ENCODE results near the gene AOAH.
"Not testable (repeated sequence)": the region's sequence is repeated elsewhere in the genome, so short reads cannot be mapped to it uniquely, and the experiment has no call there.

AOAH gene

DNA sequence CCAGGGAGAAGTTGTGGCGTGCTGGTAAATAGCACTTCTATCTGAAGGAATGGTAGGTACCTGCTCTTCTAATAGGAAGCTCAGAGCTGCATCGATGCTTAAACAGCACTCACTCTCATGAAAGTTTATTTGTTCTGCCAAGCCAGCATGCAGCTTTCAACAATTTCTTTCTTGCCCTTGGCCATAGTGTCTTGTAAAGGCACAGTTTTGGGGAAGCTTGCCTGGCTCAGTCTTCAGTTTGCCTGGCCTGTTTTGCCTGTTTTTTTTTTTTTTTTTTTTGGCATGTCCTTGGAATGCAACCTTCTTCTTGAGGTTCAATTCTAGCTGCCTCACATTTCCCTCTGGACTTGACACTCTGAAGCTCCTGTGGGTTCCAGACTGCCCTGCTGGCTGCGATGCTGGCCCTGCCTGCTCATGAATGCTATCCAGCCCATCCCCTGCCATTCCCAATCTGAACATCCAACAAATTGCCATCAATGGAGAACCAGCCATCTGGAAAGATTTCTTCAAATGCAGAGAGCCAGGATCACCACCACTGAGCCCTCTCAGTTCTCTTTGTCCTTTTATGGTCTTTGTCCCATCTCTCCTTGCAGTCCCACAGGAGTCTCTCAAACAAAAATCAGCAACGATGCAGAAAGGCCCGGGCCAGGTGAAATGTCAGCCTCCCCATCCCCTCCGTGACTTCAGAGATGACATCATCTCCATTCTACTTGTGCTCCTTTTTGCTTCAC is 200.8 kb downstream of the AOAH start:
- CTCF ChIA-PET = interaction anchor here (0.7 to 0.9 kb wide), 2 partner anchors 35 to 148 kb away, joined by 3 read pairs; no protein-coding TSS in a partner anchor
- DNase-seq = no peak
- Mint-ChIP-seq H3K4me3 (no peak overlapping the region), H3K4me1 (peaks cover 12% of the 10 kb centered on the region), H3K36me3 (no peaks in the 10 kb centered on the region), H3K27ac (no peak overlapping the region), H3K9me3 (no peaks in the 10 kb centered on the region), H3K27me3 (peaks cover 3% of the 10 kb centered on the region)

DNA sequence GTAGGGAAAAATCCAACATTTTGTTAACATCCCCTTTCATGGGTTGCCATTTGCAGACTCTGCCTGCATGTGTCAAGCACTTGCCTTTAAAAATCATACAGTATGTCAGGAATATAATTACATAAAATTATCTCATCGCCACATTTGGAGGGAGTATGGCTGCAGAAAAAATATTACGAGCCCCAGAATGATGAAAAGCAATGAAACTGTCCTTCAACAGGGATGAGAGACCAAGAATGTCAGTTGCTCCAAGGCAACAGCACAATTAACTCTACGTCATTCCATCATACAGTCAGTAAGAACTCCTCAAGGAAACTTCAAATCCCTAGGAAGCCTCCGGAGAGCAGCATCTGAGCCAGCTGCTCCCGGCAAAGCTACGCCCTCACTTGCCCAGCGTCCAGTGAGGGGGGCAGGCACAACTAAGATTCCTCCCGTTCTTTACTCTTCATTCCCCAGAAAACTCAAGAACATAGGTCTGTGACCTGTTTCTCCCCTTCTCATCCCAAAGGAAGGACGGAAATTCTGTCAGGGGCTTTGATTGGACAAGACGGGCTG is 201.8 kb downstream of the AOAH start:
- Mint-ChIP-seq H3K27ac (no peak overlapping the region), H3K36me3 (no peaks in the 10 kb centered on the region), H3K27me3 (peaks cover 3% of the 10 kb centered on the region), H3K4me3 (no peak overlapping the region), H3K9me3 (no peaks in the 10 kb centered on the region), H3K4me1 (peaks cover 12% of the 10 kb centered on the region)
- DNase-seq = no peak
- CTCF ChIA-PET = interaction anchor here (0.7 to 0.9 kb wide), 2 partner anchors 34 to 149 kb away, joined by 3 read pairs; no protein-coding TSS in a partner anchor

DNA sequence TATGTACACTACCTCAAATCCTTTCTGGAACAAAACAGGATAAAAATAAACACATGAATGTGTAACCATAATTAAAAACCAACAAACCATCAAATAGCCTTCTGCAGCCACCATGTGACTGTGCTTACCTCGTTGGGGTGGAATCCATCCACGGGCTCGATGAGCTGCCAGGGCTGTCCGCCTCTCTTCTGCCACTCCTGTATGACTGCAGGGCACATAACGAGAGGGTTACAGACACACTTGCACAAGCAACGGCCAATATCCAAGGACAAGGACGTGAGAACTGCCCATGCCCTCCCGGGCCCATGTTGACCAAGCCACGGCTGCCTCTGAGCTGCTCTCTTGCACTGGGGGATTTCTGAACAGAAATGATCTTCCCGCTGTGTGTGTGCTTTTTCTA is 202.4 kb downstream of the AOAH start:
- Mint-ChIP-seq H3K9me3 (no peaks in the 10 kb centered on the region), H3K4me1 (peaks cover 9% of the 10 kb centered on the region), H3K27me3 (peaks cover 3% of the 10 kb centered on the region), H3K27ac (no peak overlapping the region), H3K36me3 (no peaks in the 10 kb centered on the region), H3K4me3 (no peak overlapping the region)
- CTCF ChIA-PET = no interaction called here
- DNase-seq = no peak

DNA sequence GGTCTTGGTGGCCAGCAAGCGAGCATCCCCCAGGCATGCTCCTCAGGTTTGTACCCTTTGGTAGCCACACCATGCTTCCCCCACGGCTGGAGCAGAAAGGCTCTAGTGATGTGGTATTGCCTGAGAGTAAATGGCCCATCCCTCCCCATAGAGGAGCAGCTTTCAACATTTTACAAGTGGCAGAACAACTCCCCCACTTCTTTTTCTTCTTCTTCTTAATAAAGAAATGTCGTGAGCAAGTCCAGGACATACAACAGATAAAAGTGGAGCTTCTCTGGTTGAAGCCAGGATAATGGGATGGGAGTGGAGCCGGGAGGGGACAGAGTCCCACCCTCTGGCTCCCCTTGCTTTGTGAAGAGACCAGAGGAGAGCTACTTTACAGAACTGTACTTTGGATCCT is 203.2 kb downstream of the AOAH start:
- Mint-ChIP-seq H3K36me3 (no peaks in the 10 kb centered on the region), H3K4me3 (no peak overlapping the region), H3K9me3 (no peaks in the 10 kb centered on the region), H3K4me1 (peaks cover 8% of the 10 kb centered on the region), H3K27ac (no peak overlapping the region), H3K27me3 (peaks cover 3% of the 10 kb centered on the region)
- CTCF ChIA-PET = no interaction called here
- no peak for DNase-seq

GRCh38 chr7:36515847-36516246 is 208.4 kb downstream of the AOAH start:
- CTCF ChIA-PET = no interaction called here
- Mint-ChIP-seq H3K4me1 (peaks cover 8% of the 10 kb centered on the region), H3K27me3 (no peaks in the 10 kb centered on the region), H3K27ac (no peak overlapping the region), H3K36me3 (no peaks in the 10 kb centered on the region), H3K4me3 (no peak overlapping the region), H3K9me3 (peaks cover 2% of the 10 kb centered on the region)
- DNase-seq = no peak

GRCh38 chr7:36514289-36515243 is 209.7 kb downstream of the AOAH start:
- Mint-ChIP-seq H3K4me1 (peaks cover 8% of the 10 kb centered on the region), H3K4me3 (no peak overlapping the region), H3K9me3 (peaks cover 2% of the 10 kb centered on the region), H3K27ac (no peak overlapping the region), H3K36me3 (no peaks in the 10 kb centered on the region), H3K27me3 (no peaks in the 10 kb centered on the region)
- CTCF ChIA-PET = no interaction called here
- DNase-seq = no peak

- Mint-ChIP-seq H3K4me1 (peaks cover 8% of the 10 kb centered on the region), H3K36me3 (no peaks in the 10 kb centered on the region), H3K4me3 (no peak overlapping the region), H3K9me3 (peaks cover 2% of the 10 kb centered on the region), H3K27ac (no peak overlapping the region), H3K27me3 (no peaks in the 10 kb centered on the region)
- CTCF ChIA-PET = no interaction called here
- no peak for DNase-seq
These were observed 210.9 kb downstream of the AOAH start for GRCh38 chr7:36513393-36513792.

GRCh38 chr7:36512616-36513015 is 211.7 kb downstream of the AOAH start:
- no peak overlapping the region for H3K4me3 Mint-ChIP-seq
- no peak for DNase-seq
- peaks cover 8% of the 10 kb centered on the region for H3K4me1 Mint-ChIP-seq
- no peaks in the 10 kb centered on the region for H3K36me3 Mint-ChIP-seq
- CTCF ChIA-PET = no interaction called here
- peaks cover 2% of the 10 kb centered on the region for H3K9me3 Mint-ChIP-seq
- no peak overlapping the region for H3K27ac Mint-ChIP-seq
- H3K27me3 Mint-ChIP-seq = no peaks in the 10 kb centered on the region

GRCh38 chr7:36509962-36510361 is 214.3 kb downstream of the AOAH start:
- no peak overlapping the region for H3K27ac Mint-ChIP-seq
- H3K4me3 Mint-ChIP-seq = no peak overlapping the region
- H3K4me1 Mint-ChIP-seq = no peaks in the 10 kb centered on the region
- no peaks in the 10 kb centered on the region for H3K36me3 Mint-ChIP-seq
- no peaks in the 10 kb centered on the region for H3K27me3 Mint-ChIP-seq
- CTCF ChIA-PET = interaction anchor here (1.6 kb wide), 1 partner anchor 161 kb away, joined by 5 read pairs; no protein-coding TSS in a partner anchor
- no peak for DNase-seq
- no peaks in the 10 kb centered on the region for H3K9me3 Mint-ChIP-seq

- CTCF ChIA-PET = no interaction called here
- H3K9me3 Mint-ChIP-seq = peaks cover 3% of the 10 kb centered on the region
- no peak for DNase-seq
- H3K27ac Mint-ChIP-seq = no peak overlapping the region
- peaks cover 3% of the 10 kb centered on the region for H3K27me3 Mint-ChIP-seq
- no peaks in the 10 kb centered on the region for H3K36me3 Mint-ChIP-seq
- no peak overlapping the region for H3K4me3 Mint-ChIP-seq
- H3K4me1 Mint-ChIP-seq = no peaks in the 10 kb centered on the region
These were observed 216.5 kb downstream of the AOAH start for GRCh38 chr7:36507475-36508440.

- H3K27ac Mint-ChIP-seq = no peak overlapping the region
- H3K9me3 Mint-ChIP-seq = peaks cover 3% of the 10 kb centered on the region
- no peak for DNase-seq
- H3K27me3 Mint-ChIP-seq = peaks cover 3% of the 10 kb centered on the region
- CTCF ChIA-PET = no interaction called here
- no peaks in the 10 kb centered on the region for H3K36me3 Mint-ChIP-seq
- no peak overlapping the region for H3K4me3 Mint-ChIP-seq
- no peaks in the 10 kb centered on the region for H3K4me1 Mint-ChIP-seq
These were observed 217.5 kb downstream of the AOAH start for GRCh38 chr7:36506820-36507219.

- H3K27me3 Mint-ChIP-seq = peaks cover 3% of the 10 kb centered on the region
- DNase-seq = no peak
- CTCF ChIA-PET = no interaction called here
- H3K36me3 Mint-ChIP-seq = no peaks in the 10 kb centered on the region
- no peak overlapping the region for H3K4me3 Mint-ChIP-seq
- peaks cover 3% of the 10 kb centered on the region for H3K9me3 Mint-ChIP-seq
- no peaks in the 10 kb centered on the region for H3K4me1 Mint-ChIP-seq
- H3K27ac Mint-ChIP-seq = no peak overlapping the region
These were observed 218.0 kb downstream of the AOAH start for GRCh38 chr7:36506130-36506798.

DNA sequence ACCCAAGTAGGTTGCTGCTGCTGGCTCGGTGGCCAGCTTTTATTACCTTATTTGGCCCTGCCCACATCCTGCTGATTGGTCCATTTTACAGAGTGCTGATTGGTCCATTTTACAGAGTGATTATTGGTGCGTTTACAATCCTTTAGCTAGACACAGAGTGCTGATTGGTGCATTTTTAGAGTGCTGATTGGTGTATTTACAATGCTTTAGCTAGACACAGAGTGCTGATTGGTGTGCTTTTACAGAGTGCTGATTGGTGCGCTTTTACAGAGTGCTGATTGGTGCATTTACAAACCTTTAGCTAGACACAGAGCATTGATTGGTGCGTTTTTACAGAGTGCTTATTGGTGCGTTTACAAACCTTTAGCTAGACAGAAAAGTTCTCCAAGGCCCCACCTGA is 219.7 kb downstream of the AOAH start:
- DNase-seq, H3K4me1 Mint-ChIP-seq, H3K27me3 Mint-ChIP-seq, H3K4me3 Mint-ChIP-seq, H3K36me3 Mint-ChIP-seq, H3K27ac Mint-ChIP-seq, H3K9me3 Mint-ChIP-seq: not testable (repeated sequence)
- CTCF ChIA-PET = interaction anchor here (1.3 kb wide), 1 partner anchor 677 kb away, joined by 5 read pairs; no protein-coding TSS in a partner anchor
